IgD-negative memory B cell (primary cell): Measurements from ENCODE around the gene ADGRF5. TPM values are rescaled to one million over a fixed set of nuclear protein-coding genes. Genes with fewer than 3 reads are reported as not detected.

Experiments used
- H3K27ac Mint-ChIP-seq, 3 donors: one replicate each; pipeline ENCODE4 v1.8.0; 2020 to 2022; ENCODE audit warnings: mild to moderate bottlenecking in 3 of 3, mixed read lengths in 3 of 3, moderate library complexity in 1 of 3
- H3K27me3 Mint-ChIP-seq: one replicate; pipeline ENCODE4 v1.8.0; 2021; ENCODE audit warnings: mixed read lengths
- H3K36me3 Mint-ChIP-seq: one replicate; pipeline ENCODE4 v1.8.0; 2020; ENCODE audit warnings: mild to moderate bottlenecking, mixed read lengths
- H3K4me1 Mint-ChIP-seq, 3 donors: one replicate each; pipeline ENCODE4 v1.8.0; 2020 to 2022; ENCODE audit warnings: mixed read lengths in 3 of 3, mild to moderate bottlenecking in 1 of 3
- H3K4me3 Mint-ChIP-seq, 4 donors: one replicate each; pipeline ENCODE4 v1.8.0; 2020 to 2022; ENCODE audit warnings: mild to moderate bottlenecking in 4 of 4, mixed read lengths in 4 of 4, moderate library complexity in 3 of 4
- H3K9me3 Mint-ChIP-seq, 3 donors: one replicate each; pipeline ENCODE4 v1.8.0; 2020 to 2021; ENCODE audit warnings: mixed read lengths in 3 of 3, mild to moderate bottlenecking in 1 of 3
- polyA plus RNA-seq: library from polyadenylated mRNA; unstranded; fragments of 300-500 nt; fragmentation: Illumina TruSeq; gene quantifications from one replicate; pipeline ENCODE4 v1.2.3, GENCODE V29; 2021

The ADGRF5 gene
- polyA plus RNA-seq, 1 donor from 2014 or later = not detected

DNA sequence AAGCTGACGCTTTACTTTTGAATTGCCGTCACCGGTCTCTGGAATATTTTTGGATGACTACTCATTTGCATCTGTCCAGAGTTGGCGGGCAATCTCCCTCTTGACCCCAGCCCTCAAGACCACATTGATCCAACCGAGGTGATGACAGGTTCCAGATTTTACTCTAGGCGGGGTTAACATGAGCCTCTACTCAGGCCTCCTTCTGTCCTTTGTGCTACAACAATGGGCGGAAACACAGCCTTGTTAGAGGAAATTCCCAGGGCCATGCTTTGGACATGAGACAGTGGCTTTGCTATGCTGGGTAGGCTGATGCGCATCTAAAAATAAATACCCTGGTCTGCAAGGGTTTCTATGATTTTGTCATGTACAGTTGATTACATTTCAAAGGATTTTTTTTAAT, 27.0 kb upstream of the ADGRF5 start:
- Mint-ChIP-seq H3K9me3 (peaks cover 0 to 5% (median 0%) of the 10 kb centered on the region in 3 donors), H3K4me1 (no peaks in the 10 kb centered on the region), H3K36me3 (peaks cover 4% of the 10 kb centered on the region), H3K27ac (no peak overlapping the region), H3K27me3 (peaks cover 9% of the 10 kb centered on the region), H3K4me3 (no peak overlapping the region)

DNA sequence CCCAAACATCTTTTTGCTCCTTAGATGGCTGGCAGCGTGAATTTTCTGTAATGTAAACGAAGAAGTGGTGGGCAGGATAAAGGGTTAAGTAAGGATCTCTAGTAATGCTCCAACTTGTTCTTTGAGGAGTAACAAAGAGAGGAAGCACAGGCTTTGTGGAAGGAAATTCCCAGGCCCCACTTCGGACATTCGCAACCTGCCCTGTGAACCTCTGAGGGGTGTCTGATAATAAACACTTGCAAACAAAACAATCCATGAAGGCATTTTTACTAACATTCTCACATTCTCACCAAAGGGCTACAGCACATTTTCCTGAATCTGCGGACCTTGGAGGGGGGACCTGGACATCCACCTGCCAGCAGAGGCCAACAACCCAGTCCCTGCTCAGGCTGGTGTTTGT, 25.8 kb upstream of the ADGRF5 start:
- H3K36me3 Mint-ChIP-seq = peaks cover 4% of the 10 kb centered on the region
- H3K27me3 Mint-ChIP-seq = peaks cover 13% of the 10 kb centered on the region
- no peak overlapping the region for H3K27ac Mint-ChIP-seq
- no peak overlapping the region for H3K4me3 Mint-ChIP-seq
- peaks cover 0 to 5% (median 0%) of the 10 kb centered on the region in 3 donors for H3K9me3 Mint-ChIP-seq
- H3K4me1 Mint-ChIP-seq = no peaks in the 10 kb centered on the region

DNA sequence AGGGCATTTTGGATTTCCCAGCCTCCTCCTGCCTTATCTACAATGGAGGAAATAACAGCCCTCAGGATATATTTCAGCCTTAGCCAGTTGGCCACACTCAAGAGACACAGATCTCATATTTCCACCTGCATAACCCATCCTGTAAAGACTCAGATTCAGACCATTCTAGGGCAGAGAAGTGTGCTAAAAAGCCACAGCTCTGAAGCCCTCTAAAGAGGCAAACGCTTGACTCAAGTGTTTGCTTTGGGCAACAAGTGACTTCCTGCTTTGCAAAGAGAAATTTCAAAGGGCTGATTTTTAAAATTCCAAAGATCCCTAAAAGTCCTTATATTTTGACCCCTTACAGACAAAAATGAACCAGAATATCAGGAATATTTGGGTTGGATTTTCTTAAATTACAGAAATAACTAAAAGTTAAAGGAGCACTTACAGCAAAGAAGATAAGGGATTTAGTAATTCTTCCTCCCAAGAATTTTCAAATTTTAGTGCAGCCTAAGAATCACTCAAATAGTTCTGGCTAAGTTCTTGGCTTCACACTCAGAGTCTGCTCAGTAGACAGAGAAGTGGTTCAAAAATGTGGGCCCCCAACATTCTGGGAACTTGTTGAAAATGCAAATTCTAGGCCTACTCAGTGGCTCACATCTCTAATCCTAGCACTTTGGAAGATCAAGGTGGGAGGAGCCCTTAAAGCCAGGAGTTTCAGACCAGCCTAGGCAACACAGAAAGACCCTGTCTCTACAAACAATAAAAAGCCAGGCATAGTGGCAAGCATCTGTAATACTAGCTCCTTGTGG, 18.9 kb upstream of the ADGRF5 start:
- H3K27me3 Mint-ChIP-seq = peaks cover 9% of the 10 kb centered on the region
- H3K36me3 Mint-ChIP-seq = peaks cover 6% of the 10 kb centered on the region
- H3K4me1 Mint-ChIP-seq = no peaks in the 10 kb centered on the region
- no peak overlapping the region for H3K27ac Mint-ChIP-seq
- H3K4me3 Mint-ChIP-seq = no peak overlapping the region
- H3K9me3 Mint-ChIP-seq = peaks cover 0 to 5% (median 0%) of the 10 kb centered on the region in 3 donors

DNA sequence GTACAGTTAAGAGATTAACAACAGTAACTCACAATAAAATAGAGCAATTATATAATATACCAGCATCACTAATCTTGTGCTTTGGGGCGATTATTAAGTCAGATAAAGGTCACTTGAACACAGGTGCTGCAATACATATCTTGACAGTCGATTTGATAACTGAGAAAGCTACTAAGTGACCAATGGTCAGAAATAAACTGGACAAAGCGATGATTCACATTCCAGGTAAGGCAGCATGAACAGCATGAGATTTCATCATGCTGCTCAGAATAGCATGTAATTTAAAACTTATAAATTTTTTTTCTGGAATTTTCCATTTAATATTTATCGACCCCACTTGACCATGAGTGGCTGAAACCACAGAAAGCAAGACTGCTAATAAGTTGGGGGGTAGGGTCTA, 15.9 kb upstream of the ADGRF5 start:
- H3K4me1 Mint-ChIP-seq = no peaks in the 10 kb centered on the region
- no peak overlapping the region for H3K4me3 Mint-ChIP-seq
- no peak overlapping the region for H3K27ac Mint-ChIP-seq
- H3K27me3 Mint-ChIP-seq = peaks cover 7% of the 10 kb centered on the region
- peaks cover 2% of the 10 kb centered on the region for H3K36me3 Mint-ChIP-seq
- H3K9me3 Mint-ChIP-seq = peaks cover 0 to 3% (median 0%) of the 10 kb centered on the region in 3 donors

DNA sequence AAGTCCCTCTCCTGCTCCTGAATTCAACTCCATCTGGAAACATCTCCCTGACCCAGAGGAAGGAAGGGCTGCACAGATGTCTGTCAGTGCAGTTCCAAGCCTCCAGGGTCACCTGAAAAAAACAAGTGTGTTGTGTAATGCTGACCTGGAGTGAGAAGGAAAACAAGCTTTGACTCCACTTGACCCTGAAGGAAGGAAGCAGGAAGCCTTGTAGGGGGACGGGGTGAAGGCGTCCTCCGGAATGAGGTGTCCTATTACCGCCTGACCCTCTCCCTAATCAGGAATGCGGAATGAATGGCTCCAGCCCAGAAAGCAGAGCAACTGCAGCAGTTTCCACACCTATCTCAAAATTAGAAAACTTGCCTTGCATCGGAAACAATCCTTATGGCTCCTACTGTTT, 13.9 kb upstream of the ADGRF5 start:
- peaks cover 0 to 3% (median 0%) of the 10 kb centered on the region in 3 donors for H3K9me3 Mint-ChIP-seq
- peaks cover 6% of the 10 kb centered on the region for H3K27me3 Mint-ChIP-seq
- H3K36me3 Mint-ChIP-seq = peaks cover 2% of the 10 kb centered on the region
- H3K27ac Mint-ChIP-seq = no peak overlapping the region
- H3K4me1 Mint-ChIP-seq = no peaks in the 10 kb centered on the region
- no peak overlapping the region for H3K4me3 Mint-ChIP-seq

DNA sequence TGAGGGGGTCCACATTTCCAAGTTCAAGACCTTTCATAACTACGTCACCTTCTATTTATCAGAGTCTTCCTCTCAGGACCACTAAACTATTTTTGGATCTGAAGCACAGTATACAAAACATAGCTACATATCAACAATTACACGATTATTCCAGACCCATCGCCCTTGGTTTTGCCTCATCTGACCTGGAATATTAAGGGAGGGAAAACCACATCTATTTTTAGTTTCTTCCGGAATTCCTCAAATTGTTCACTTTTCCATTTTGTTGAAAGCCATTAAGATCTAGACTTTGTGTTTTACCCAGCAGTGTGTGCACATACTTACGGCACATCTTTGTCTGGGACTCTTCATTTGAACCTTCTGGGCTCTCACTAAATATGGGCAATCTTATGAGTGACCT, 12.0 kb upstream of the ADGRF5 start:
- Mint-ChIP-seq H3K4me1 (no peaks in the 10 kb centered on the region), H3K9me3 (peaks cover 0 to 3% (median 0%) of the 10 kb centered on the region in 3 donors)

DNA sequence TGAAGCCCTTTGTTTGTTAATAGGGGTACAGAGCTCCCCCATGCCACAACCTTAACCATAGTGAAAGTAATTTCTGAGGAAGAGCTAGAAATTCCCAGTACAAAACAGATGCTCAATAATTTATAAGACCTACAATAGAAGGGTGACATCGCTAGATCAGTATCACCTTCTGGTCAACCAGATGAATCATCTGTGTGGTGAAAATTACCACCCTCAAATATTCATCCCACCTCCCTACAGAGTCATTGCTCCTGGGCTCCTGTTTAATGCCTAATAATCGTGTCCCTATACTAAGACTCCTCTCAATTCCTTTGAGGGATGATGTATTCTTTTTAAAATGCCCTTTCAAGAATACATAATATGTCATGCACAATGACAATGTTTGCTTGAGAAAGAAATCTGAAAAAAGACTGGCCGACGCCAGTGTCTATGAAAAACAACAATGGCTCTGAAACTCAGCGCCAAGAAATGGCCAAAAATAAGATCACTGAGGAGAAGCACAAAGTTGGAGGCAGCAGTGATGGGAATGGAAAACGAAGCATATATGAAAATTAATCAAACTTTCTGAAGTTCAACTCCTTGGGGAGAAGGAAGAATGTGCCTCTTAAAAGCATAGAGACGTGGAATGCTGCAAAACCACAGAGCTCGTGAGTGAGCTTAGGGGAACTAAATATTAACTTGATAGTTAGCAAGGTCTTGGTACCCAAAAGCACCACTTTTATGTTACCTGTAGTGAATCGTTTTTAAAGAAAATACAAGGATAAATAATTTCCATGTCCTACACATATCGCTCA, 11.0 kb upstream of the ADGRF5 start:
- Mint-ChIP-seq H3K27me3 (peaks cover 4% of the 10 kb centered on the region), H3K9me3 (peaks cover 0 to 3% (median 0%) of the 10 kb centered on the region in 3 donors), H3K4me3 (no peak overlapping the region), H3K4me1 (no peaks in the 10 kb centered on the region), H3K27ac (no peak overlapping the region), H3K36me3 (no peaks in the 10 kb centered on the region)

More for the DNA sequence above, 12.0 kb upstream of the ADGRF5 start:
- H3K27me3 Mint-ChIP-seq = peaks cover 6% of the 10 kb centered on the region
- H3K36me3 Mint-ChIP-seq = no peaks in the 10 kb centered on the region
- H3K4me3 Mint-ChIP-seq = no peak overlapping the region
- no peak overlapping the region for H3K27ac Mint-ChIP-seq

DNA sequence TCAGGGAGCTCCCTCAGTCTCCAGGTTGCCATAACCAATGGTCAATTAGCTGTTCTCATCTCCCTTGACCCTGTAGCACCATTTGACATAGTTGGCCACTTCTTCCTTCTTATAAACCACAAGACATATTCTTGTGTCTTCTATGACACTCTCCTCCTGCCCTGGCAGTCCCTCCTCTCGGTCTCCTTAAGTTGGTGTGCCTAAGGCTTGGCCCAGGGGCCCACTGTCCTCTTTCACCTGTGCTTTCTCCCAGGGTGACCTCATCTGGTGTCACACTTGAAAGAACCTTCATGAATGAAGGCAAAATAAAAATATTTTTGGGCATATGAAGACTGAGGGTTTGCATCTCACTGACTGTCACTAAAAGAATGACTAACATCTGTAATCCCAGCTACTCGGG, 9.7 kb upstream of the ADGRF5 start:
- peaks cover 3% of the 10 kb centered on the region for H3K27me3 Mint-ChIP-seq
- no peaks in the 10 kb centered on the region for H3K4me1 Mint-ChIP-seq
- no peaks in the 10 kb centered on the region for H3K36me3 Mint-ChIP-seq
- H3K4me3 Mint-ChIP-seq = no peak overlapping the region
- peaks cover 0 to 3% (median 0%) of the 10 kb centered on the region in 3 donors for H3K9me3 Mint-ChIP-seq
- H3K27ac Mint-ChIP-seq = no peak overlapping the region

DNA sequence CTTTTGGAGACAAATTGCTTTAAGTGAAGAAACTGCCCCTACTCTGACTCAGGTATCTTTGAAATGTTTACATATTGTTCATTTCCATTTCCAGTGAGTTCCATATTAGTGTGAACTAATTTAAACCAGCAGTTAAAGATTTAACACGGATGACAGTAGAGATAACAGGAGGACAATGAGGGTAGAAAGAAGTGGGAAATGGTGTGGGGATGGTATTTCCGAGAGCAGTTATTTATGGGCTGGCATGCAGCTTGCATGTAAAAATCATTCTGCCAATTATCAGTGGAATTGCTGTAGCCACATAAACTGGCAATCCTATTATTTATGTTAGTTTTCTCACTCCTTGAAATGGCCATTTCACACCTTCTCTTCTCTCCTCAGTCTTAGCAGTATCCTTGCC, 8.6 kb upstream of the ADGRF5 start:
- no peak overlapping the region for H3K4me3 Mint-ChIP-seq
- no peaks in the 10 kb centered on the region for H3K27me3 Mint-ChIP-seq
- no peak overlapping the region for H3K27ac Mint-ChIP-seq

DNA sequence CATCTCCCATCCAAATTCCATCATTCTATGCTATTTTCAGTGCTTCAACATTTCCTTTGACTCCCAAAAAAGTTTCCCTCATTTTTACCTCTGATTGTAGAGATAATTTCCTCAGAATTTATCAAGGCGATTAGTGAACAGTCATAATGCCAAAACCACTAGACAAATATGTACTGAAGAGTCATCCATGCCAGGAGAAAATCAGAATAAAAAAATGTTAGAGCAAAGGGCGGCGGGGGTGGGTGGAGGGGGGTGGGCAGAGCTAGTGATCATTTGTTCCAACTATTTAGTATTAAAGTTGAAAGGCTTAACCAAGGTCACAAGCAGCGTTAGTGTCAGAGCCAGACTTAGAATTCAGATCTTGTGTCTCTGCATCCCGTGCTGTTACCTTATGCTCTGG, 5.3 kb upstream of the ADGRF5 start:
- H3K4me3 Mint-ChIP-seq = no peak overlapping the region
- H3K36me3 Mint-ChIP-seq = no peaks in the 10 kb centered on the region
- no peak overlapping the region for H3K27ac Mint-ChIP-seq
- peaks cover 0 to 5% (median 0%) of the 10 kb centered on the region in 3 donors for H3K9me3 Mint-ChIP-seq
- peaks cover 2% of the 10 kb centered on the region for H3K27me3 Mint-ChIP-seq
- H3K4me1 Mint-ChIP-seq = no peaks in the 10 kb centered on the region

More for the DNA sequence above, 8.6 kb upstream of the ADGRF5 start:
- no peaks in the 10 kb centered on the region for H3K36me3 Mint-ChIP-seq
- no peaks in the 10 kb centered on the region for H3K4me1 Mint-ChIP-seq
- H3K9me3 Mint-ChIP-seq = peaks cover 0 to 3% (median 0%) of the 10 kb centered on the region in 3 donors

DNA sequence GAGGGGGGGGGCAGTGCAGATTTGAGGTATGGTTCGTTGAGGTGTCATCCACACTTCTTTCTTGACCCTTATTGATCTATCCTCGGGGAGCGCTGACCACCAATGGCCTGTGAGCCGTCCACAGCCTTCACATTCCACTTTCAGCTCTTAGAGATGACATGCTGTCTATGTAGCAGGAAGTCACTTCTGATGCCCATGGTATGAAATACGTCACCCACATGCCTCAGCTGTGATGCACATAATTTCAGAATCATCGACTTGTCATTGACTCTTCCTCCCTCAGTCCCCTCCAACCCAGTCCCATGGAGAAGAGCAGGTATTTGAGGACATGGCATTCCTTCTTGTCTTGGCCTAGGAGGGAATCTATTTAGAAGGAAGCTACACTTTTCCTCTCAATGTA, 4.7 kb upstream of the ADGRF5 start:
- Mint-ChIP-seq H3K4me3 (no peak overlapping the region), H3K27me3 (peaks cover 2% of the 10 kb centered on the region), H3K9me3 (peaks cover 0 to 5% (median 0%) of the 10 kb centered on the region in 3 donors), H3K36me3 (no peaks in the 10 kb centered on the region), H3K4me1 (no peaks in the 10 kb centered on the region), H3K27ac (no peak overlapping the region)

DNA sequence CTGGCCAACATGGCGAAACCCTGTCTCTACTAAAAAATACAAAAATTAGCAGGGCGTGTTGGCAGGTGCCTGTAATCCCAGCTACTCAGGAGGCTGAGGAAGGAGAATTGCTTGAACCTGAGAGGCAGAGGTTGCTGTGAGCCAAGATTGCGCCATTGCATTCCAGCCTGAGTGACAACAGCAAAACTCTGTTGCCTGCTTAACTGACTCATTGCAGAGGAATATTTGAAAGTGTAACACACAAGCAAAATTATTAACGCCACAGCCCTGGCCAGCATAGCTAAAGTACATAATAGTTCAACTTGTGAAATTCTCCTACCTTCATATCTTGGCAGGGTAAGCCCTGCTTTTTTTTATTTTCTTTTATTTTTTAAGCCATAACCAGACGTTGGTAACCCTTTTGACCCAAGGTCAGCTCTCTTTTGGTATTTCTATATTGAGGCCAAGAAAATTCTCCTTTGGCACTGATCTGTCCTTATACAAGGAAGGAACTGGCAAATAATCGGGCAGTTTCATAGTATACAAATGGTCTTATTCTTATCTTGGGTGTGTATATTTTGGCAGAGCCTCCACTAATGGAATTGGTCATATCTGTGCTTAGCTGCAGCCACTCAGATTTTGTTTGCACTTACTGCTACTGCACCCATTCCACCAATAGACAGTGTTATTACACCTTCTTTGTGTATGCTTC, 4.0 kb upstream of the ADGRF5 start:
- no peaks in the 10 kb centered on the region for H3K4me1 Mint-ChIP-seq
- no peak overlapping the region for H3K27ac Mint-ChIP-seq
- peaks cover 2% of the 10 kb centered on the region for H3K27me3 Mint-ChIP-seq

DNA sequence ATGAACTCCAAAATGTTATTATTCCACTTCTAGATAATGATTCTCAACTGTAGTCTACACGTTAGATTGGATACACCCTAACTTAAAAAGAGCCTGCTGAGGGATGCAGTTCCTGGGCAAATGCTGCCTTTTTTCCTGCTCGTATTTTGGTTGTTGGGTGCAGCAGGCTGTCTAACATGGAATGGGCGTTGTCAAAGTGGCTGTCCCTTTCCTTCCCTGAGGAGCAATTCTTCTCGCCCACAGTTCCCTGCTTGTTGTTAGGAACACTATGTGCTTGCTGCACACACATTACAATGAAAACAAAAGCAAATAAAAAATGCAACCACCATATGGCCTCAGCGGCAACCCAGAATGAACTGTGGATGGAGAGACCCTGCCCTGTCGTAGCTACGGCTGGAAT, 1.7 kb upstream of the ADGRF5 start:
- peaks cover 2% of the 10 kb centered on the region for H3K27me3 Mint-ChIP-seq
- peaks cover 0 to 5% (median 0%) of the 10 kb centered on the region in 3 donors for H3K9me3 Mint-ChIP-seq
- no peak overlapping the region for H3K27ac Mint-ChIP-seq
- no peaks in the 10 kb centered on the region for H3K36me3 Mint-ChIP-seq
- H3K4me3 Mint-ChIP-seq = no peak overlapping the region
- no peaks in the 10 kb centered on the region for H3K4me1 Mint-ChIP-seq

More for the DNA sequence above, 4.0 kb upstream of the ADGRF5 start:
- Mint-ChIP-seq H3K36me3 (no peaks in the 10 kb centered on the region), H3K9me3 (peaks cover 0 to 5% (median 0%) of the 10 kb centered on the region in 3 donors), H3K4me3 (no peak overlapping the region)

DNA sequence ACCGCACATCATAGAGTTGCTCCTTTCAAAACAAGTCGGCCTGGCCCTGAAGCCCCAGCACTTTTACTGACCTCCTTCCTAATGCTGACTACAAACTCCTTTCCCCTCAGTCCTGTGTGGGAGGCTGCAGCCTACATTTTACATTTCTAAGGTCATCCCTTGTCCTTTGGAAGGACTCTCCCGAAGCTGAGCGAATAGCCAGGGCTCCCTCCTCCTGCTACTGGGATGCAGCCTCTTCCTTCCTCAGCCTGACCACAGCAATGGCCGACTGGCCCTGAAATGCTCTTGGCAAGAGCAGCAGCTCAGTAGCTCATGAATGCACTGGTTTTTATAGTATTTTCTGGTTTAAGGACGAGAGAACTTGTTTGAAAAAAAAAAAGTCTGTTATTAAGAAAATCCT, 679 bp downstream of the ADGRF5 start:
- Mint-ChIP-seq H3K36me3 (no peaks in the 10 kb centered on the region), H3K9me3 (peaks cover 0 to 5% (median 0%) of the 10 kb centered on the region in 3 donors), H3K27ac (no peak overlapping the region), H3K27me3 (peaks cover 2% of the 10 kb centered on the region), H3K4me1 (no peaks in the 10 kb centered on the region), H3K4me3 (peak overlapping the region in 1 of 4 donors; percentile 29)

DNA sequence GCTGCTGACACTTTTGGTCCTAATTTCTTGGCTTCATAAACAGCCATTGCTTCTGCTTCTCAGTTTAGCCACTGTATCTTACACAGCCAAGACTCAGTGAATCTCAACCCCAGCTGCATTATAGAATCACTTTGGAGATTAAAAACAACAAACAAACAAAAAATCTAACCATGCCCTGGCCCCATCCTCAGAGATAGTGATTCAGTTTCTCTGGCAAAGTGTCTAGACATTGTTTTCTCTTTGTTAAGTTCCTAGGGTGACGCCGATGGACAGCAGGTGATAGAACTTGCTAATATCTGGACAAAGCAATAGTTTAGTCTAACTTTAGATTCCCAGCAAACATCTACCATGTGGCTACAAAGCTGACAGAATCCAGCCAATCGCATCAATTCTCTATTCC, 2.9 kb downstream of the ADGRF5 start:
- no peaks in the 10 kb centered on the region for H3K4me1 Mint-ChIP-seq
- H3K27me3 Mint-ChIP-seq = no peaks in the 10 kb centered on the region
- H3K4me3 Mint-ChIP-seq = no peak overlapping the region
- H3K27ac Mint-ChIP-seq = no peak overlapping the region
- H3K36me3 Mint-ChIP-seq = no peaks in the 10 kb centered on the region
- no peaks in the 10 kb centered on the region for H3K9me3 Mint-ChIP-seq
